ENCODE data around the gene MELK.

Gene MELK

DNA sequence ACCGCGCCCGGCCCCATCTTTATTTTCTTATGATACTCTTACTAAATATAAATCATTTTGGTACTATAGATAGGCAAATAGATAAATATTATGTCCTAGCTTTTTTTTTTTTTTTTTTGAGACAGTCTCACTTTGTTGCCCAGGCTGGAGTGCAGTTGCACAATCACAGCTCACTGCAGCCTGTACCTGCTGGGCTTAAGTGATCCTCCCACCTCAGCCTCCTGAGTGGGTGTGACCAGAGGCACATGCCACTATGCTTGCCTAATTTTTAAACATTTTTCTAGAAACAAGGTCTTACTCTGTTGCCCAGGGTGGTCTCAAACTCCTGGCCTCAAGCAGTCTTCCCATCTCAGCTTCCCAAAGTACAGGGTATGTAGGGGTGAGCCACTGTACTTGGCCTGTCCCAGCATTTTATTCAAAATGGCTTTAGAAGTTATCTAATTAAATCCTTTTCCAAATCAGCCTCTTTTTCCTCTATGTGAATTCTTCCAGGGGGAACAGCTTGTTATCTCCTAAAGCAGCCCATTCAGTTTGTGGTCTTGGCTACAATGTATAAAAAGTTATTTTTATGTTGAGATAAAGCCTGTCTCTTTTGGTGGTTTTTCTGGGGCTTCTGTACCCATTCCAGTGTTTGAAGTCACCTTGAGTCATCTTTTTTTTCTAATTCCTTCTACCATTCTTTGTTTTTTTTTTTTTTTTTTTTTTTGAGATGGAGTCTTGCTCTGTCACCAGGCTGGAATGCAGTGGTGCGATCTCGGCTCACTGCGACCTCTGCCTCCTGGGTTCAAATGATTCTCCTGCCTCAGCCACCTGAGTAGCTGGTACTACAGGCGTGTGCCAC is 12.1 kb downstream of the MELK start:
- peaks cover 70% of the 10 kb centered on the region for H3K36me3 ChIP-seq (ENCODE audit: insufficient read depth, low read length)
- no peak overlapping the region for H2AFZ ChIP-seq (ENCODE audit: low read length)
- no peaks in the 10 kb centered on the region for H3K9me2 ChIP-seq (ENCODE audit: low read depth, low read length)
- H3K4me3 ChIP-seq (ENCODE audit: low read depth, low read length, poor library complexity, severe bottlenecking): no peak overlapping the region
- H3K4me2 ChIP-seq (ENCODE audit: low read length): no peak overlapping the region
- no peaks in the 10 kb centered on the region for H3F3A ChIP-seq (ENCODE audit: insufficient read depth, low read length)
- H3K9ac ChIP-seq (ENCODE audit: low read length): no peak overlapping the region
- H3K4me1 ChIP-seq (ENCODE audit: insufficient read depth, low read length, severe bottlenecking): no peaks in the 10 kb centered on the region
- TF ChIP-seq EZH2 (IDR thresholded peaks at IDR 0.05; ENCODE audit: borderline replicate concordance, low read length): no peak
- TF ChIP-seq, protein P1, sequence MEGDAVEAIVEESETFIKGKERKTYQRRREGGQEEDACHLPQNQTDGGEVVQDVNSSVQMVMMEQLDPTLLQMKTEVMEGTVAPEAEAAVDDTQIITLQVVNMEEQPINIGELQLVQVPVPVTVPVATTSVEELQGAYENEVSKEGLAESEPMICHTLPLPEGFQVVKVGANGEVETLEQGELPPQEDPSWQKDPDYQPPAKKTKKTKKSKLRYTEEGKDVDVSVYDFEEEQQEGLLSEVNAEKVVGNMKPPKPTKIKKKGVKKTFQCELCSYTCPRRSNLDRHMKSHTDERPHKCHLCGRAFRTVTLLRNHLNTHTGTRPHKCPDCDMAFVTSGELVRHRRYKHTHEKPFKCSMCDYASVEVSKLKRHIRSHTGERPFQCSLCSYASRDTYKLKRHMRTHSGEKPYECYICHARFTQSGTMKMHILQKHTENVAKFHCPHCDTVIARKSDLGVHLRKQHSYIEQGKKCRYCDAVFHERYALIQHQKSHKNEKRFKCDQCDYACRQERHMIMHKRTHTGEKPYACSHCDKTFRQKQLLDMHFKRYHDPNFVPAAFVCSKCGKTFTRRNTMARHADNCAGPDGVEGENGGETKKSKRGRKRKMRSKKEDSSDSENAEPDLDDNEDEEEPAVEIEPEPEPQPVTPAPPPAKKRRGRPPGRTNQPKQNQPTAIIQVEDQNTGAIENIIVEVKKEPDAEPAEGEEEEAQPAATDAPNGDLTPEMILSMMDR (IDR thresholded peaks at IDR 0.05; ENCODE audit: low read length): no peak
- H3K27ac ChIP-seq (ENCODE audit: low read depth, low read length, poor library complexity, severe bottlenecking): no peak overlapping the region
- H3K9me3 ChIP-seq (ENCODE audit: low read length): no peaks in the 10 kb centered on the region
- no peaks in the 10 kb centered on the region for H4K20me1 ChIP-seq (ENCODE audit: insufficient read depth, low read length)
- H3K27me3 ChIP-seq (ENCODE audit: insufficient read depth, low read length): no peaks in the 10 kb centered on the region
- peaks cover 22% of the 10 kb centered on the region for H3K79me2 ChIP-seq (ENCODE audit: insufficient read depth, low read length)

DNA sequence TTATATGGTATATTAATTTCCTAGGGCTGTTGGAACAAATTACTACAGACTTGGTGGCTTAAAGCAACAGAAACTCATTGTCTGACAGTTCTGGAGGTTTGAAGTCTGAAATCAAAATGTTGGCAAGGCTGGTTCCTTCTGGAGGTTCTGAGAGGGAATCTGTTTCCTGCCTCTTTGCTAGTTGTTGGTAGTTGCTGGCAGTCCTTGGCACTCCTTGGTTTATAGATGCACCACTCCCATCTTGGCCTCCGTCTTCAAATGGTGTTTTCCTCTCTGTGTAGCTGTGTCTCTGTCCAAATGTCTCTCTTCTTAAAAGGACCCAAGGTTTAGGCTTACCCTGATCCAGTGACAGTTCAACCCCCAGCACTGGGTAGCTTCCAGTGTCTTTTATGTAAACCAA is 17.5 kb downstream of the MELK start:
- Histone ChIP-seq H3K4me3 (ENCODE audit: low read depth, low read length, poor library complexity, severe bottlenecking) (no peak overlapping the region), H2AFZ (ENCODE audit: low read length) (no peak overlapping the region), H3F3A (ENCODE audit: insufficient read depth, low read length) (no peaks in the 10 kb centered on the region), H3K27me3 (ENCODE audit: insufficient read depth, low read length) (no peaks in the 10 kb centered on the region), H3K79me2 (ENCODE audit: insufficient read depth, low read length) (no peaks in the 10 kb centered on the region; the same call in 1 of the 2 replicates), H3K9ac (ENCODE audit: low read length) (no peak overlapping the region), H3K4me1 (ENCODE audit: insufficient read depth, low read length, severe bottlenecking) (no peaks in the 10 kb centered on the region), H3K36me3 (ENCODE audit: insufficient read depth, low read length) (peaks cover 82% of the 10 kb centered on the region), H4K20me1 (ENCODE audit: insufficient read depth, low read length) (no peaks in the 10 kb centered on the region), H3K27ac (ENCODE audit: low read depth, low read length, poor library complexity, severe bottlenecking) (no peak overlapping the region), H3K9me3 (ENCODE audit: low read length) (no peaks in the 10 kb centered on the region), H3K9me2 (ENCODE audit: low read depth, low read length) (no peaks in the 10 kb centered on the region), H3K4me2 (ENCODE audit: low read length) (no peak overlapping the region)
- TF ChIP-seq EZH2 (IDR thresholded peaks at IDR 0.05; ENCODE audit: borderline replicate concordance, low read length): no peak
- TF ChIP-seq, protein P1 (IDR thresholded peaks at IDR 0.05; ENCODE audit: low read length): no peak

DNA sequence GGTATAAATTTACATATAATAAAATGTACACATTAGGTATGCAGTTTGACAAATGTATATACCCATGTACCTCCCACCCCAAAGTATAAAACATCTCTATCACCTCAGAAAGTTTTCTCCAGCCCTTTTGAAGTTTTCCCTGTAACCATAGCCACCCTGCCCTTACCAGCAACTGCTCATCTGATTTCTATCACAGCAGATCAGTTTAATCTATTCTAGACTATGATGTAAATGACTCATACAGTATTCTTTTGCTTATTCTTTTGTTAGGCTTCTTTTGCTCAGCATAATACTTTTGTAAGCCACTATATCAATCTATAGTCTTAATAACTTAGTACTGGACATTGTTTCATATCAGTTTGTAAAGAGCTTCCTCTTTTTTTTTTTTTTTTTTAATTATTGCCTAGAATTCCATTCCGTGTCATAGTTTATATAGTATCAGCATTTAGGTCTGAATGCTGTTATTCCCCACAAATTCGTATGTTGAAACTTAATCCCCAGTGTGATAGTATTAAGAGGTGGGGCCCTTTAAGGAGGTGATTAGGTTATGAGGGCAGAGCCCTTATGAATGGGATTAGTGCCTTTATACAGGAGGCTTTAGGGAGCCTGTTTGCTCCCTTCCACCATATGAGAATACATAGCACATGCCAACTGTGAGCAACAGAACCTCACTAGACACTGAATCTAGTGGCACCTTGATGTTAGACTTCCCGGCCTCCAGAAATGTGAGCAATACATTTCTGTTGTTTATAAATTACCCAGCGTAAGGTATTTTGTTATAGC is 20.3 kb downstream of the MELK start:
- Histone ChIP-seq H3K79me2 (ENCODE audit: insufficient read depth, low read length) (no peaks in the 10 kb centered on the region), H3K27ac (ENCODE audit: low read depth, low read length, poor library complexity, severe bottlenecking) (no peak overlapping the region), H3K4me2 (ENCODE audit: low read length) (no peak overlapping the region), H3K36me3 (ENCODE audit: insufficient read depth, low read length) (peaks cover 89% of the 10 kb centered on the region), H2AFZ (ENCODE audit: low read length) (no peak overlapping the region), H3K9me3 (ENCODE audit: low read length) (no peaks in the 10 kb centered on the region), H4K20me1 (ENCODE audit: insufficient read depth, low read length) (no peaks in the 10 kb centered on the region), H3K27me3 (ENCODE audit: insufficient read depth, low read length) (no peaks in the 10 kb centered on the region), H3K9me2 (ENCODE audit: low read depth, low read length) (no peaks in the 10 kb centered on the region), H3K9ac (ENCODE audit: low read length) (no peak overlapping the region), H3F3A (ENCODE audit: insufficient read depth, low read length) (no peaks in the 10 kb centered on the region), H3K4me1 (ENCODE audit: insufficient read depth, low read length, severe bottlenecking) (no peaks in the 10 kb centered on the region), H3K4me3 (ENCODE audit: low read depth, low read length, poor library complexity, severe bottlenecking) (no peak overlapping the region)
- TF ChIP-seq EZH2 (IDR thresholded peaks at IDR 0.05; ENCODE audit: borderline replicate concordance, low read length): no peak
- TF ChIP-seq, protein P1 (IDR thresholded peaks at IDR 0.05; ENCODE audit: low read length): no peak

All from OCI-LY1 (cell line).